AG04449 (cell line): ENCODE measurements around the gene FAM171A2.

ENCODE experiments used
- CTCF ChIA-PET: fragments of 350-600 bp; formaldehyde crosslinking; extraction: SDS; loops from one replicate; lab custom pipeline; 2021; ENCODE audit warnings: antibody characterized with exemption; lab: Yijun Ruan, JAX
- POLR2A ChIA-PET: fragments of 400-600, 350-600 bp; formaldehyde crosslinking; extraction: SDS; loops from one replicate; lab custom pipeline; 2020; ENCODE audit warnings: antibody characterized with exemption, inconsistent platforms; lab: Yijun Ruan, JAX
- DNase-seq: peaks from one replicate; pipeline ENCODE4 v3.0.0-alpha.2; 2010; ENCODE audit warnings: low read depth, low spot score
- H3K4me3 ChIP-seq: 2 replicates; pipeline ENCODE4 v1.5.1; 2011; ENCODE audit warnings: low read depth, mild to moderate bottlenecking, control low read depth, low read length
- TF ChIP-seq, protein P1 (sequence below): IDR thresholded peaks from one replicate; pipeline ENCODE4 v1.5.1; 2011; ENCODE audit warnings: mild to moderate bottlenecking, moderate library complexity, low read length, control low read depth, inconsistent platforms; ENCODE audit not compliant: insufficient read depth; ENCODE audit errors: missing control alignments

Gene FAM171A2

DNA sequence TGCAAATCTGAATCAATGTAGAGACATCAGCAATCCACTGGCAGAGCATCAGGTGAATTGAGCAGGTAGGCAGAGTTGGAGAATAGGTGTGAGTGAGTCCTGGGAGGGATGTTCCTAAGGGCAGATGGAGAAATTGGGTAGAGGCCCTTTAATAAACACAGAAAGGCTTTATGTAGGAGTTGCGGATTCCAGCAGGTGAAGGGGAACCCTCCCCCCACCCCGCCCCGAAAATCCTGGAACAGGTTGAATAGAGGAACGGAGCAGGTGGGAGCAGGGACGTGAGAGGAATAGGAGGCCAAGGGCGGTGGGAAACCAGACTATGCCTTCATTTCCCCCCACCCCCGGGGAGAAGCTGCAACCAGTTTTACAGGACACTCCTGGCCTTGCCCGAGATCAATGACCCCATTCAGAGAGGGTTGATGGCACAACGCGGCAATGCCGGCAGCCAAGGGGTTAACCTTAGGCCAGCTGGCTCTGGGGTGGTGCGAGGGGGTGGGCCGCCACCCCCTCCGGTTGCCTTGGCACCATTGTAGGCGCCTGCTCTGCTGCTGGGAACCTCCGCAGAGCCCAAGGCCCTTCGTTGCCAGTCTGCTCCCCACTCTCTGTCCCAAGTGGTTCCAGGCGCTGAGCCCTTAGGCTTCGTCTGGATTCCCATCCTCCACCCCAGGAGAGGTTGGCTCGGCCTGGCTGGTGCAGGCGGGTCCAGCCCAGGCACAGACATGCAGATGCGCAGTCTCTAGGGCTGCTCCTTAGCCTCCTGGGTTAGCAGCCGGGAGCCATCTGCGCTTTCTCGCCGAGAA lies 56.1 kb downstream of the FAM171A2 start:
- ChIA-PET POLR2A (interaction anchor here (0.5 to 0.6 kb wide), 2 partner anchors 11 to 27 kb away, joined by 3 read pairs; no protein-coding TSS in a partner anchor), CTCF (interaction anchor here (0.6 kb wide), 1 partner anchor 76 kb away, joined by 3 read pairs; no protein-coding TSS in a partner anchor)
- TF ChIP-seq, protein P1, sequence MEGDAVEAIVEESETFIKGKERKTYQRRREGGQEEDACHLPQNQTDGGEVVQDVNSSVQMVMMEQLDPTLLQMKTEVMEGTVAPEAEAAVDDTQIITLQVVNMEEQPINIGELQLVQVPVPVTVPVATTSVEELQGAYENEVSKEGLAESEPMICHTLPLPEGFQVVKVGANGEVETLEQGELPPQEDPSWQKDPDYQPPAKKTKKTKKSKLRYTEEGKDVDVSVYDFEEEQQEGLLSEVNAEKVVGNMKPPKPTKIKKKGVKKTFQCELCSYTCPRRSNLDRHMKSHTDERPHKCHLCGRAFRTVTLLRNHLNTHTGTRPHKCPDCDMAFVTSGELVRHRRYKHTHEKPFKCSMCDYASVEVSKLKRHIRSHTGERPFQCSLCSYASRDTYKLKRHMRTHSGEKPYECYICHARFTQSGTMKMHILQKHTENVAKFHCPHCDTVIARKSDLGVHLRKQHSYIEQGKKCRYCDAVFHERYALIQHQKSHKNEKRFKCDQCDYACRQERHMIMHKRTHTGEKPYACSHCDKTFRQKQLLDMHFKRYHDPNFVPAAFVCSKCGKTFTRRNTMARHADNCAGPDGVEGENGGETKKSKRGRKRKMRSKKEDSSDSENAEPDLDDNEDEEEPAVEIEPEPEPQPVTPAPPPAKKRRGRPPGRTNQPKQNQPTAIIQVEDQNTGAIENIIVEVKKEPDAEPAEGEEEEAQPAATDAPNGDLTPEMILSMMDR: no peak
- DNase-seq: no peak
- H3K4me3 ChIP-seq: no peak overlapping the region; the same call in 1 of the 2 replicates

DNA sequence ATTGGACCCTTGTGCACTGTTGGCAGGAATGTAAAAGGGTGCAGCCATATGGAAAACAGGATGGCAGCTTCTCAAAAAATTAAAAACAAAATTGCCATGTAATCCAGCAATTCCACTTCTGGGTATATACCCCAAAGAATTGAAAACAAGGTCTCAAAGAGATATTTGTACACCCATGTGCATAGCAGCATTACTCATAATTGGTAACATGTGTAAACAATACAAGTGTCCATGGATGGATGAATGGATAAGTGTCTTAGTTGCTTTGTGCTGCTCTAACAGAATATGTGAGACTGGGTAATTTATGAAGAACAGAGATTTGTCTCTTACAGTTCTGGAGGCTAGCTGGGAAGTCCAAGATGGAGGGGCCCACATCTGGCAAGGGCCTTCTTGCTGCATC lies 59.0 kb downstream of the FAM171A2 start:
- POLR2A ChIA-PET: no interaction called here
- no peak for DNase-seq
- no peak overlapping the region for H3K4me3 ChIP-seq
- TF ChIP-seq, protein P1: no peak
- CTCF ChIA-PET: interaction anchor here (1.1 kb wide), 1 partner anchor 27 kb away, joined by 3 read pairs; no protein-coding TSS in a partner anchor
